ENCODE results near the gene DCP1A.
A peak's percentile ranks its signal among the peaks of the same experiment; 100 is the strongest.
"Not testable (repeated sequence)": the region's sequence is repeated elsewhere in the genome, so short reads cannot be mapped to it uniquely, and the experiment has no call there.

The DCP1A gene

GRCh38 chr3:53327986-53328385, 19.4 kb downstream of the DCP1A start:
- not testable (repeated sequence) for DNase-seq

GRCh38 chr3:53324105-53324504, 23.2 kb downstream of the DCP1A start:
- DNase-seq = no peak

- no peak for DNase-seq
Measured at GRCh38 chr3:53320697-53321096, 26.6 kb downstream of the DCP1A start.

- no peak for DNase-seq
Measured at GRCh38 chr3:53318522-53318921, 28.8 kb downstream of the DCP1A start.

- DNase-seq = no peak
Measured at GRCh38 chr3:53312832-53313231, 34.5 kb downstream of the DCP1A start.

GRCh38 chr3:53311882-53312281, 35.5 kb downstream of the DCP1A start:
- DNase-seq = no peak

- no peak for DNase-seq
Measured at GRCh38 chr3:53303957-53304356, 43.4 kb downstream of the DCP1A start.

GRCh38 chr3:53303549-53303948, 43.8 kb downstream of the DCP1A start:
- no peak for DNase-seq

- DNase-seq = no peak
Measured at GRCh38 chr3:53300826-53301225, 46.5 kb downstream of the DCP1A start.

- DNase-seq = not testable (repeated sequence)
Measured at GRCh38 chr3:53299611-53300023, 47.7 kb downstream of the DCP1A start.

- no peak for DNase-seq
Measured at GRCh38 chr3:53295410-53295809, 51.9 kb downstream of the DCP1A start.

- DNase-seq = no peak
Measured at GRCh38 chr3:53293867-53294266, 53.5 kb downstream of the DCP1A start.

- DNase-seq = no peak
Measured at GRCh38 chr3:53288214-53288613, 59.1 kb downstream of the DCP1A start.

- peak; percentile 31 for DNase-seq
Measured at GRCh38 chr3:53287131-53287629, 60.2 kb downstream of the DCP1A start.

- no peak for DNase-seq
Measured at GRCh38 chr3:53286727-53287126, 60.6 kb downstream of the DCP1A start.

- no peak for DNase-seq
Measured at GRCh38 chr3:53282581-53282980, 64.8 kb downstream of the DCP1A start.

GRCh38 chr3:53278667-53279066, 68.7 kb downstream of the DCP1A start:
- no peak for DNase-seq

GRCh38 chr3:53274938-53275605, 72.3 kb downstream of the DCP1A start:
- DNase-seq = no peak

- DNase-seq = no peak
Measured at GRCh38 chr3:53273146-53273670, 74.1 kb downstream of the DCP1A start.

GRCh38 chr3:53269888-53270880, 77.2 kb downstream of the DCP1A start:
- DNase-seq = peak; percentile 28

- DNase-seq = not testable (repeated sequence)
Measured at GRCh38 chr3:53269193-53269592, 78.2 kb downstream of the DCP1A start.

- no peak for DNase-seq
Measured at GRCh38 chr3:53267766-53268165, 79.6 kb downstream of the DCP1A start.

GRCh38 chr3:53264718-53265117, 82.6 kb downstream of the DCP1A start:
- DNase-seq = no peak

- DNase-seq = no peak
Measured at GRCh38 chr3:53263907-53264306, 83.4 kb downstream of the DCP1A start.
